Ovary (tissue), 9 donors: Measurements from ENCODE around the gene SLC7A5. TPM values are rescaled to one million over a fixed set of nuclear protein-coding genes. Genes with fewer than 3 reads are reported as not detected.

ENCODE experiments used
- DNase-seq, 5 donors: peaks; one replicate each; pipeline ENCODE4 v3.0.0-alpha.2; 2019 to 2020
- H3K27ac ChIP-seq, 2 donors: fragments of 200-600 bp; one replicate each; pipeline versions ENCODE4 v1.5.1 to v1.8.0; 2019 to 2022
- H3K27me3 ChIP-seq: fragments of 200-600 bp; one replicate; pipeline ENCODE4 v1.8.0; 2022
- H3K36me3 ChIP-seq: fragments of 200-600 bp; sonication (generic); one replicate; pipeline ENCODE4 v1.5.1; 2019
- H3K4me1 ChIP-seq: one replicate; pipeline ENCODE4 v1.8.1; 2013; ENCODE audit warnings: mild to moderate bottlenecking, moderate library complexity; ENCODE audit not compliant: insufficient read depth
- H3K4me3 ChIP-seq: fragments of 200-600 bp; sonication (generic); one replicate; pipeline ENCODE4 v1.5.1; 2017
- H3K9me3 ChIP-seq, 2 donors: fragments of 200-600 bp in 1 of 2; sonication (generic) in 1 of 2; one replicate each; pipeline versions ENCODE4 v1.5.1 to v1.8.1; 2013 to 2019; ENCODE audit warnings: mild to moderate bottlenecking in 1 of 2, moderate library complexity in 1 of 2
- EP300 ChIP-seq: sonication (generic); formaldehyde crosslinking; IDR thresholded peaks from one replicate; pipeline ENCODE4 v1.6.1; 2017; ENCODE audit warnings: antibody characterized with exemption
- POLR2A ChIP-seq: fragments of 450-650 bp; IDR thresholded peaks from one replicate; pipeline ENCODE4 v1.6.1; 2017; ENCODE audit warnings: antibody characterized with exemption, mild to moderate bottlenecking, moderate library complexity
- WGBS, 3 donors: extraction: QIAGEN DNeasy Blood & Tissue Kit in 1 of 3; methylation state at CpG; one replicate each; pipeline versions ENCODE4 v1.1.5 to v1.1.7; 2013 to 2017; 5-methylcytosine and 5-hydroxymethylcytosine counted together
- intact Hi-C, 4 donors: fragments of 100-400 bp; cut with DNase I; formaldehyde crosslinking; loops; one replicate each; pipeline versions ENCODE4 v1.11.0 to v1.15.1; 2022 to 2023
- polyA plus RNA-seq, 2 donors: library from polyadenylated mRNA; stranded (reverse); fragments of 200-250 nt in 1 of 2; fragments of 350-450 nt in 1 of 2; fragmentation: Illumina TruSeq in 1 of 2; extraction: RNeasy Lipid Tissue Mini Kit (QIAGEN cat#74804) in 1 of 2; gene quantifications; one replicate each; pipeline ENCODE4 v1.2.3, GENCODE V29; 2013 to 2014
- total RNA-seq, 7 donors: library from RNA; depleted of rRNA in 2 of 7; stranded (reverse); fragments of >200 nt in 2 of 7; fragmentation: NEBNext Ultra II Directional in 3 of 7; extraction: Animal tissue kit (Norgen Biotek cat#: 25700) in 3 of 7; gene quantifications; one replicate each; pipeline versions ENCODE4 v1.1.0 to v1.2.4, GENCODE V29; 2016 to 2023
- TF ChIP-seq, protein P1 (sequence below), 3 donors: fragments of 450-650 bp in 2 of 3; fragments of 200-600 bp in 1 of 3; IDR thresholded peaks; one replicate each; pipeline versions ENCODE4 v1.5.1 to v1.8.0; 2016 to 2022; ENCODE audit warnings: antibody characterized with exemption in 3 of 3, mild to moderate bottlenecking in 1 of 3
- donor health status: DM: no; HTN: no; CAD: no; lungs with moderate emphysema.
- donor health status: DM: no; HTN: no; CAD: no.
- donor health status: Bipolar disorder and iron deficiency.
- donor health status: DM: yes; HTN: yes; CAD: no.
- donor health status: DM: no; HTN: no; CAD: no.
- donor health status: DM: yes; HTN: yes; CAD: no.

The SLC7A5 gene
- total and polyA plus RNA-seq, 9 donors, result 3.1 to 64.3 (median 9.2) TPM

DNA sequence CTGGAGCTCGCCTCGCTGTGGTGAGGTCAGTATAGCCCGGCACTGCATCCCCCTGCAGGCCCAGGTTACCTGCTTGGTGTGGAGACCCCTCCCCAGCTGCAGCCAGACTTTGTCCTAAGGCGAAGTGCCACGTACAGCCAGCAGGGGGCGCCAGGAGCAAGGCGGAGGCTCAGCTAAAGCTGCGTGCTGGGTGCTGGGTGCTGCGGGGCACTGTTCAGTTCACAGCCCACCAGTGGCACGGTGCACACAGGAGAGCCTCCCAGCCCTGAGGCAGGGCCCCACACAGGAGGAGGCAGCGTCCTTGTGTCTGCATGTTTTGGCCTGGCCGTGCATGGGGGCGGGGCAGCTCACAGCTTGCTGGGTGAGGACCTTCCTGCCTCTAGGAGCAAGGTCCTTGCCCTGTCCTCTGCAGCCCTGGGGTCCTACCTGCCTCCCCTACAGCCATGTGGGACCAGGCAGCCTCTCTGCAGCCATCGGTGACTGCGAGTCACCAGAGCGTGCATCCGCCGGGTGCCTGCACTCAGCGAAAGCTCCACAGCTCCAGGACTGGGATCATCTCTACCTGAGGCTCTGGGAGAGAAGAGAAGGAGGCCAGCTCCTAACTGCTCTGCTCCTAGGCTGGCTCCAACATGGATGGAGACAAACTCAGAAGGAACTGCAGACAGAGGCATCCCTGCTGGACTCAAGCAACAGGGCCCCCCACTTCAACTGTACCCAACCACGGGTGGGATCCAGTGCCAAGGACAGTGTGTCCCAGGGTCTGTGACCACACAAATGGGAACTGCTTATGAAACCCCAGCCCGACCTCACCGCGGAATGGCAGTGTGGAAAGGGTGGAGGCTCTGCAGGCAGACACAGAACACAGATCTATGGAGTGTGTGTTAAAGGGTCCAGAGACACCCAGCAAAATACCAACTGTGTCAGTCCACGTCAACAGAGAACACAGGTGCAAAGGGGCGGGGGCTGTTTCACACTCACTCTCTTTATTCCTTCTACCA lies 19.0 kb downstream of the SLC7A5 start:
- 50 to 52% (median 52%) methylated on average over 21 to 25 of the region's 25 CpGs for WGBS, 3 donors
- intact Hi-C loops, result loop anchor here in 2 of 4 donors (5.0 to 10.0 kb wide), 2 partner anchors 57 to 66 kb away; no protein-coding TSS in a partner anchor
- TF ChIP-seq, protein P1, sequence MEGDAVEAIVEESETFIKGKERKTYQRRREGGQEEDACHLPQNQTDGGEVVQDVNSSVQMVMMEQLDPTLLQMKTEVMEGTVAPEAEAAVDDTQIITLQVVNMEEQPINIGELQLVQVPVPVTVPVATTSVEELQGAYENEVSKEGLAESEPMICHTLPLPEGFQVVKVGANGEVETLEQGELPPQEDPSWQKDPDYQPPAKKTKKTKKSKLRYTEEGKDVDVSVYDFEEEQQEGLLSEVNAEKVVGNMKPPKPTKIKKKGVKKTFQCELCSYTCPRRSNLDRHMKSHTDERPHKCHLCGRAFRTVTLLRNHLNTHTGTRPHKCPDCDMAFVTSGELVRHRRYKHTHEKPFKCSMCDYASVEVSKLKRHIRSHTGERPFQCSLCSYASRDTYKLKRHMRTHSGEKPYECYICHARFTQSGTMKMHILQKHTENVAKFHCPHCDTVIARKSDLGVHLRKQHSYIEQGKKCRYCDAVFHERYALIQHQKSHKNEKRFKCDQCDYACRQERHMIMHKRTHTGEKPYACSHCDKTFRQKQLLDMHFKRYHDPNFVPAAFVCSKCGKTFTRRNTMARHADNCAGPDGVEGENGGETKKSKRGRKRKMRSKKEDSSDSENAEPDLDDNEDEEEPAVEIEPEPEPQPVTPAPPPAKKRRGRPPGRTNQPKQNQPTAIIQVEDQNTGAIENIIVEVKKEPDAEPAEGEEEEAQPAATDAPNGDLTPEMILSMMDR (IDR thresholded peaks at IDR 0.05), result peak; percentile 41 to 82 (median 81)
- TF ChIP-seq EP300 (no peak), POLR2A (no peak)
- Histone ChIP-seq H3K4me3 (no peak overlapping the region), H3K27me3 (no peaks in the 10 kb centered on the region), H3K9me3 (no peaks in the 10 kb centered on the region), H3K36me3 (no peaks in the 10 kb centered on the region), H3K27ac (no peak overlapping the region), H3K4me1 (peaks cover 2% of the 10 kb centered on the region)
- peak; percentile 37 to 72 (median 64) for DNase-seq

DNA sequence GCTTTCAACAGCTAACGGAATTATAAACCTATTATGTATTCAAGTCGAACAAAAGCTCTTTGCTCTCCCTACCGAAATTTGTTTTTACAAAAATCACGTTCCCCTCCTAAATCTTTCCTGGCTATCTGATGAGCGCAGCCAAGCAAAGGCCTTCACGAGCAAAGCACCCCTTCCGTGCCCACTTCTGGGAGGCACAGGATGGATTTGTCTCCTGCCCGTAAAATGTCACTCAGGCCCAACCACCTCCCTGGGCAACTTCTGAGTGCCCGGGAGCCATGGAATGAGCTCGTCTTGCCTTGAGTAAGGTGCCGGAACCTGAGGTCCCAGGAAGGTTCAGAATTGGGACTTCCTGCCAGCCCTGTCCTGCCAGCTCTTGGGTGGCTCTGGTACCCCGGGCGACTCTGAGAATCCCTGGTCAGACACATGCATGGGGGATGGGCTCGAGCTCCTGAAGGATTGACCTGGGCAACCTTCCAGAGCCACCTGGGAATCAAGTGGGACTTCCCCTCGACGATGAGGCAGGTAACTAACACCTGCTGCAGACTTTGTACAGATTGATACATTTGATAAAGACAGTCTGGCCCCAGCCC lies 19.8 kb downstream of the SLC7A5 start:
- H3K4me1 ChIP-seq, result peaks cover 2% of the 10 kb centered on the region
- TF ChIP-seq POLR2A (no peak), EP300 (no peak)
- TF ChIP-seq, protein P1 (IDR thresholded peaks at IDR 0.05), result no peak
- 84 to 88% (median 87%) methylated on average over 16 of the region's 16 CpGs for WGBS, 3 donors
- H3K27me3 ChIP-seq, result no peaks in the 10 kb centered on the region
- H3K9me3 ChIP-seq, result no peaks in the 10 kb centered on the region
- H3K36me3 ChIP-seq, result no peaks in the 10 kb centered on the region
- intact Hi-C loops, result loop anchor here in 2 of 4 donors (5.0 to 10.0 kb wide), 2 partner anchors 58 to 65 kb away; no protein-coding TSS in a partner anchor
- H3K27ac ChIP-seq, result no peak overlapping the region
- no peak overlapping the region for H3K4me3 ChIP-seq
- peak in 1 of 5 donors; percentile 30 for DNase-seq

DNA sequence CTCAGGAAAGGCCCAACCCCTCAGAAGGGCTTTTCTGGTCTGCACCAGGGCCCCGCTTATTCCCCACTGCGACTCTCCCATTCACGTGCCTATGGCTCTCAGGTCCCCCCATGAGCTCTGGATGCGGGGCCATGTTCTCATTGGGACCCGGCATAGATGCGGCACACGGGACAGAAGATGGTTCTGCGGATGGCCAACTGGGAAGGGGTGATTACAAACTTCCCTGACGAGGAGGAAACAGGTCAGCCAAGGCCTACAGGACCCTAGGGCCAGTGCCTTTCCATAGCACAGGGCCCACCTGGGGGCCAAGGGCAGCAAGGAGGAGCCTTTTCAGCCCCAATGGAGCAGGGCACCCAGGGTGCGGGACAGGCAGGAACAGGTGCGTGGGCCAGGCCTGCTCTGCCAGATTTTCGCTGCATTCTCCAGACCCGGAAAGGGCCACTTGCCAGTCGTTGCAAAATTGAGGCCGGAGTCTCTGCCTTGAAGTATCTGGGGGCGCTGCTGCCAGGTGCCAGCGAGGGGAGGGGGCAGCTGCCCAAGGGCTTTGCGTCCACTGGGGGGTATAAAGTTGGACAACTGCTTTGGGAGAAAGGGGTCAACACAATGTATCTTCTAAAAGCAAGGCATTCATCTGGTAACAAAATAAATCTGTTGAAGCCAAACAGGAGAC lies 20.5 kb downstream of the SLC7A5 start:
- H3K4me1 ChIP-seq, result peaks cover 2% of the 10 kb centered on the region
- WGBS, 3 donors, result 92 to 95% (median 94%) methylated on average over 18 of the region's 18 CpGs

More for the DNA sequence above, 20.5 kb downstream of the SLC7A5 start:
- no peaks in the 10 kb centered on the region for H3K9me3 ChIP-seq
- no peak for DNase-seq
- no peaks in the 10 kb centered on the region for H3K36me3 ChIP-seq
- H3K27me3 ChIP-seq, result no peaks in the 10 kb centered on the region
- no peak overlapping the region for H3K27ac ChIP-seq
- intact Hi-C loops, result no loop called here
- no peak overlapping the region for H3K4me3 ChIP-seq
- TF ChIP-seq POLR2A (no peak), EP300 (no peak)
- TF ChIP-seq, protein P1 (IDR thresholded peaks at IDR 0.05), result no peak
